Left forelimb (tissue), 1 donor: ENCODE data around the gene MED10.
A peak's percentile ranks its signal among the peaks of the same experiment; 100 is the strongest.

Experiments
- DNase-seq: peaks from one replicate; pipeline ENCODE4 v3.0.0-alpha.2; 2018; ENCODE audit warnings: low spot score

The MED10 gene

GRCh38 chr5:6377905-6378765 is at the start of gene MED10:
MED10 (minus strand) TSS chr5:6378547; CDS start chr5:6378483, 64 bp downstream.
- peak; percentile 95 for DNase-seq

GRCh38 chr5:6427694-6428093 is 49.3 kb upstream of the MED10 start:
- no peak for DNase-seq

- DNase-seq = no peak
Measured at GRCh38 chr5:6424700-6425099, 46.4 kb upstream of the MED10 start.

- DNase-seq = no peak
Measured at GRCh38 chr5:6424110-6424659, 45.8 kb upstream of the MED10 start.

- DNase-seq = no peak
Measured at GRCh38 chr5:6423327-6424109, 45.2 kb upstream of the MED10 start.

- no peak for DNase-seq
Measured at GRCh38 chr5:6419340-6419852, 41.0 kb upstream of the MED10 start.

GRCh38 chr5:6418679-6419276 is 40.4 kb upstream of the MED10 start:
- DNase-seq = no peak

- DNase-seq = no peak
Measured at GRCh38 chr5:6417657-6418056, 39.3 kb upstream of the MED10 start.

GRCh38 chr5:6412811-6413210 is 34.5 kb upstream of the MED10 start:
- DNase-seq = no peak

GRCh38 chr5:6411141-6411540 is 32.8 kb upstream of the MED10 start:
- DNase-seq = no peak

- DNase-seq = no peak
Measured at GRCh38 chr5:6410421-6410820, 32.1 kb upstream of the MED10 start.

- no peak for DNase-seq
Measured at GRCh38 chr5:6408627-6409446, 30.5 kb upstream of the MED10 start.

GRCh38 chr5:6408260-6408596 is 29.9 kb upstream of the MED10 start:
- DNase-seq = no peak

GRCh38 chr5:6407558-6408259 is 29.4 kb upstream of the MED10 start:
- DNase-seq = no peak

- no peak for DNase-seq
Measured at GRCh38 chr5:6405591-6405990, 27.2 kb upstream of the MED10 start.

GRCh38 chr5:6404129-6404528 is 25.8 kb upstream of the MED10 start:
- DNase-seq = no peak

- DNase-seq = no peak
Measured at GRCh38 chr5:6403416-6403815, 25.1 kb upstream of the MED10 start.

GRCh38 chr5:6402939-6403338 is 24.6 kb upstream of the MED10 start:
- DNase-seq = no peak

- no peak for DNase-seq
Measured at GRCh38 chr5:6401410-6401809, 23.1 kb upstream of the MED10 start.

GRCh38 chr5:6399980-6400910 is 21.9 kb upstream of the MED10 start:
- peak; percentile 6 for DNase-seq
